ENCODE measurements around the gene ITPK1.

ITPK1 gene

GRCh38 chr14:92965281-92965680 lies 150.4 kb downstream of the ITPK1 start:
- ChIA-PET CTCF (interaction anchor here (1.0 to 2.9 kb wide), 5 partner anchors 13 to 213 kb away, joined by 3 to 17 read pairs (median 3); no protein-coding TSS in a partner anchor), POLR2A (no interaction called here)
- no peak for DNase-seq (ENCODE audit: extremely low spot score)
- TF ChIP-seq, protein P1, sequence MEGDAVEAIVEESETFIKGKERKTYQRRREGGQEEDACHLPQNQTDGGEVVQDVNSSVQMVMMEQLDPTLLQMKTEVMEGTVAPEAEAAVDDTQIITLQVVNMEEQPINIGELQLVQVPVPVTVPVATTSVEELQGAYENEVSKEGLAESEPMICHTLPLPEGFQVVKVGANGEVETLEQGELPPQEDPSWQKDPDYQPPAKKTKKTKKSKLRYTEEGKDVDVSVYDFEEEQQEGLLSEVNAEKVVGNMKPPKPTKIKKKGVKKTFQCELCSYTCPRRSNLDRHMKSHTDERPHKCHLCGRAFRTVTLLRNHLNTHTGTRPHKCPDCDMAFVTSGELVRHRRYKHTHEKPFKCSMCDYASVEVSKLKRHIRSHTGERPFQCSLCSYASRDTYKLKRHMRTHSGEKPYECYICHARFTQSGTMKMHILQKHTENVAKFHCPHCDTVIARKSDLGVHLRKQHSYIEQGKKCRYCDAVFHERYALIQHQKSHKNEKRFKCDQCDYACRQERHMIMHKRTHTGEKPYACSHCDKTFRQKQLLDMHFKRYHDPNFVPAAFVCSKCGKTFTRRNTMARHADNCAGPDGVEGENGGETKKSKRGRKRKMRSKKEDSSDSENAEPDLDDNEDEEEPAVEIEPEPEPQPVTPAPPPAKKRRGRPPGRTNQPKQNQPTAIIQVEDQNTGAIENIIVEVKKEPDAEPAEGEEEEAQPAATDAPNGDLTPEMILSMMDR (IDR thresholded peaks at IDR 0.05; ENCODE audit: control extremely low read depth, extremely low read depth, low read depth, missing control alignments): no peak

DNA sequence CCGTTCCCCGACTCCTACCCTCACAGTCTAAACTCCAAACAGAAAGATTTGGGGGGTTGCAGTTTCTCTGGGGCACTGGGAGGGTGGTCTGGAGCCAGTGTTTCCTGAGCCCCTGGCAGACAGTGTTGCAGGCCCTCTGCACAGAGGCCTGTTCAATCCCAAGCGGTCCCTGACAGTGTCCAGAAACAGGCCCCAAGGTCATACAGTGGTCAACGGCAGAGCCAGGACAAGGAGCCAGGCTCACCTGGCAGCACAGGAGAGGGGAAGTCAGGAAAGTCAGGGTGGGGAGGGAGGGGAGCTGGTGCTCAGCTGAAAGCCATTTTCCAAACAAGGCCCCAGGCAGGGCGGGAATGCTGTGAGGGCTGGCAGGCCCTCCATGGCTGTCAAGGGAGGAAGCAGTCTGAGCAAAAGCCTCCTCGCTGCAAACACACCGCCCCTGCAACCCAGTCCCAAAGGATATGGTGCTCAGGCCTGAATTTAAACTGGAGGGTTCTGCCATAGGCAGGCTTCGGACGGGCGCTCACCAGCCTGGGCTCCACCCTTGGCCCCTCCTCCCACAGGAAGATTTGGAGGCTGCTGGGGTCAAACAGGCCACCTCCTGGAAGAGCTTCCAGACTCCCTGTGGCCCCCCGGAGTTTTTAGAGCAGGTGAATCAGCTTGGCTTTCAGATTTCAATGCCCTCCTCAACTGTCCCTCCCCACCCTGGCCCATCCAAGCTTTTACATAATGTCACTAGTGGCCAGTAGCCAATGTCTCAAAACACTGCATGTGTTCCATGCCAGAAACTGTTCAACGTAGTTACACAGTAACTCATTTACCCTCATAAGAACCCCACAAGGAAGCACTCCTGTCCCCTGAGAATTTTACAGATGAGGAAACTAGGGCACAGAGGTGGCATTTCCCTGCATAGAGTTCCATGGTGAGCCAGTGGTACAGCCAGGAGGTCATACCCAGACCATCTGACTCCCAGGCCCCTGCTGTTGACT lies 151.3 kb downstream of the ITPK1 start:
- DNase-seq (ENCODE audit: extremely low spot score): no peak
- TF ChIP-seq, protein P1 (IDR thresholded peaks at IDR 0.05; ENCODE audit: control extremely low read depth, extremely low read depth, low read depth, missing control alignments): no peak
- ChIA-PET POLR2A (no interaction called here), CTCF (interaction anchor here (1.0 to 2.9 kb wide), 4 partner anchors 13 to 70 kb away, joined by 3 to 17 read pairs (median 4); no protein-coding TSS in a partner anchor)

- POLR2A ChIA-PET: no interaction called here
- CTCF ChIA-PET: interaction anchor here (1.3 to 3.4 kb wide), 4 partner anchors 12 to 152 kb away, joined by 3 to 18 read pairs (median 4); no protein-coding TSS in a partner anchor
- DNase-seq (ENCODE audit: extremely low spot score): no peak
- TF ChIP-seq, protein P1 (IDR thresholded peaks at IDR 0.05; ENCODE audit: control extremely low read depth, extremely low read depth, low read depth, missing control alignments): no peak
These were observed 152.2 kb downstream of the ITPK1 start for GRCh38 chr14:92963301-92964123.

DNA sequence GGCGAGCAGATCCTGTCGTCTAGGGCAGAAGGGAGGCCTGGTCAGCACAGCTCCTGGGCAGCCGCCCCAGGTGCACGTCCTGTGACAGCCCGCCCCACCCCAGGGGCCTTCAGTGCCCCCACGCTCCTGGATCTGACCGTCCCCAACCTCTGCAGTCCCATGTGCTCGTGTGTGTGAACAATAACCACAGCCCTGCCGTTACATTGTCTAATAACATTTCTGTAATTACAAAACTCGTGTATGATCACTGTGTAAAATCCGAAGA lies 153.0 kb downstream of the ITPK1 start:
- no peak for DNase-seq (ENCODE audit: extremely low spot score)
- TF ChIP-seq, protein P1 (IDR thresholded peaks at IDR 0.05; ENCODE audit: control extremely low read depth, extremely low read depth, low read depth, missing control alignments): no peak
- ChIA-PET POLR2A (no interaction called here), CTCF (interaction anchor here (1.3 to 3.4 kb wide), 4 partner anchors 11 to 152 kb away, joined by 3 to 18 read pairs (median 4); no protein-coding TSS in a partner anchor)

GRCh38 chr14:92962031-92962830 lies 153.5 kb downstream of the ITPK1 start:
- TF ChIP-seq, protein P1 (IDR thresholded peaks at IDR 0.05; ENCODE audit: control extremely low read depth, extremely low read depth, low read depth, missing control alignments): no peak
- POLR2A ChIA-PET: no interaction called here
- DNase-seq (ENCODE audit: extremely low spot score): no peak
- CTCF ChIA-PET: interaction anchor here (1.0 to 3.4 kb wide), 5 partner anchors 10 to 153 kb away, joined by 3 to 18 read pairs (median 3); no protein-coding TSS in a partner anchor

DNA sequence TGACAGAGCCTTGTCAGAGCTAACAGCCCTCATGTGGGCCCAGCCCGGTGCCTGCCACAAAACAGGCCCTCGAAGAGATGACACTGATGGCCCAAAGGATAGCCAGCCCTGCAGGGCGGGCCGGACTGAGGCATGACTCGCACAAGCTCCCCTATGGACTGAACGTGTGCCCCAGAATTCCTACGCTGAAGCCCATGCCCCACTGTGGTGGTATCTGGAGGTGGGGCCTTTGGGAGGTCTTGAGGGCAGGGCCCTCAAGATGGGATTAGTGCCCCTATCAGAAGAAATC lies 154.2 kb downstream of the ITPK1 start:
- CTCF ChIA-PET: interaction anchor here (1.0 to 3.4 kb wide), 3 partner anchors 10 to 152 kb away, joined by 3 to 18 read pairs (median 4); no protein-coding TSS in a partner anchor
- POLR2A ChIA-PET: no interaction called here
- no peak for DNase-seq (ENCODE audit: extremely low spot score)
- TF ChIP-seq, protein P1 (IDR thresholded peaks at IDR 0.05; ENCODE audit: control extremely low read depth, extremely low read depth, low read depth, missing control alignments): no peak
